ENCODE measurements around the gene TGFBR1.
"Not testable (repeated sequence)": the region's sequence is repeated elsewhere in the genome, so short reads cannot be mapped to it uniquely, and the experiment has no call there.

The TGFBR1 gene

GRCh38 chr9:99076030-99076429 is 28.9 kb upstream of the TGFBR1 start:
- no peak for DNase-seq (ENCODE audit: low read depth in 3 of 3)

DNA sequence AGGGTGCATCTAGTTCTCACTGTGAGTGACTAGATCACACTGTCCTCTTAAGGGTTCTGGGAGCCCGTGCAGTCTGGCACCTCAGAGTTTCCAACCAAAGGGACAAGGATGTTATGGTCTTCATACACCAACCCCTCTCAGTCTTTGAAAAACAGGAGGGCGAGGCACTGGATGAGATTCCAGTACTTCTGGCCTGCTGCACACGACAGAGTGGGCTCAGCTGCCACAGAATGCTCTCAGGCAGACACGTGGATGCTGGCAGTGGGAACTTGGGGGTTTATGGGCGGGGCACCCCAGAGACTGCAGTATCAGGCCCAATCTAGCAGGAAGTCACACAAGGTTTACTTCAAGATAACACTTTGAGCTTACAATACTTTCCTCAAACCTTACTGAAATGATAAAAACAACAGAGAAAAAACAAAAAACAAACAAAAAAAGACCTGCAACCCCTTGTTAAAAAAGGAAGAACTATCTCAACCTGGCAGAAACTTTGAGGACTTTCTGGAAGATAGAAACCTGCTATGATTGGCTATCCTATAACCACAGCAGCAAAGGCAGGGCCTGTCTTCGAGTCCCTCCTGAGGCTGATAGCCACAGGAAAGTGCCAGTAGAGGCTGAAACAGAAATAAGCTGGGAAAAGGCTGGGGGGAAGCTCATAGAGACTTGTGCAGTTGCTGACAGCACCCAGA is 28.3 kb upstream of the TGFBR1 start:
- DNase-seq (ENCODE audit: low read depth in 3 of 3): no peak

DNA sequence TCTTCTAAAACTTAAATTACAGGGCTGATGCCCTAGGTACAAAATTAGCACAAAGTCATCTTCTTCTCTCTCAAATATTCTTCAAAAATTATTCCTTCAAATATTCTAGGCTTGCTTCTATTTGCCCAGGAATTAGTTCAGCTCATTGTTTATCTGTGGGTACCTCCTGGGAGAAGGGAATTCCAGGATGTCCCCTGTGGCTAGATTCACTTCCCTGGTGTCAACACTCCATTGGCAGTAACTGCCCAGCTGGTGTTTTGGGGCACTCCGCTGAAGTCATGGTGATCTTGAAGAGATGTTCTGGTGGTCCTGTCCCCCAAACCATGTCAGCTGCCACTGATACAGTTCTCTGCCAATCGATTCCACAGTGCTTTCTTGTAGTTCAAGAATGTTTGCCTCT is 26.2 kb upstream of the TGFBR1 start:
- DNase-seq (ENCODE audit: low read depth in 3 of 3): no peak

- DNase-seq (ENCODE audit: low read depth in 3 of 3): no peak
These were observed 25.4 kb upstream of the TGFBR1 start for GRCh38 chr9:99079542-99079941.

GRCh38 chr9:99083051-99083450 is 21.9 kb upstream of the TGFBR1 start:
- no peak for DNase-seq (ENCODE audit: low read depth in 3 of 3)

GRCh38 chr9:99085949-99086948 is 18.7 kb upstream of the TGFBR1 start:
- DNase-seq (ENCODE audit: low read depth in 3 of 3): no peak

DNA sequence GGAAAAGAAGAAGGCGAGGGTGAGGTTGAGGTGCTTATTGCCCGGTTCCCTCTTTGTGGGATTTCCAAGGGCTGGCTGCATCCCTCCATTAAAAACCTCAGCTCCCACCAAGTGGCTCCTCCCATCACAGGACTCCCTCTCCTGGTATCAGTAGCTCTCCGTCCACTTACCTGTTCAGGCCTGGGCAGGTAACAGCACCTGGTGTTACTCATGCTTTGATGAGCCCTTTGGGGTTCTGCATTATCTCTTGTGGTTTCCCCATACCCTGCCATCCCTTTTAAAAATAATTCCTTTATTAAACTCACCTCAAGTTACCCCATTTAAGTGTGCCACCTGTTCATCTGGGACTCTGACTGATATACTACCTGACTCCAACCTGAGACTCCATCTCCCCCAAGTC is 17.5 kb upstream of the TGFBR1 start:
- no peak for DNase-seq (ENCODE audit: low read depth in 3 of 3)

DNA sequence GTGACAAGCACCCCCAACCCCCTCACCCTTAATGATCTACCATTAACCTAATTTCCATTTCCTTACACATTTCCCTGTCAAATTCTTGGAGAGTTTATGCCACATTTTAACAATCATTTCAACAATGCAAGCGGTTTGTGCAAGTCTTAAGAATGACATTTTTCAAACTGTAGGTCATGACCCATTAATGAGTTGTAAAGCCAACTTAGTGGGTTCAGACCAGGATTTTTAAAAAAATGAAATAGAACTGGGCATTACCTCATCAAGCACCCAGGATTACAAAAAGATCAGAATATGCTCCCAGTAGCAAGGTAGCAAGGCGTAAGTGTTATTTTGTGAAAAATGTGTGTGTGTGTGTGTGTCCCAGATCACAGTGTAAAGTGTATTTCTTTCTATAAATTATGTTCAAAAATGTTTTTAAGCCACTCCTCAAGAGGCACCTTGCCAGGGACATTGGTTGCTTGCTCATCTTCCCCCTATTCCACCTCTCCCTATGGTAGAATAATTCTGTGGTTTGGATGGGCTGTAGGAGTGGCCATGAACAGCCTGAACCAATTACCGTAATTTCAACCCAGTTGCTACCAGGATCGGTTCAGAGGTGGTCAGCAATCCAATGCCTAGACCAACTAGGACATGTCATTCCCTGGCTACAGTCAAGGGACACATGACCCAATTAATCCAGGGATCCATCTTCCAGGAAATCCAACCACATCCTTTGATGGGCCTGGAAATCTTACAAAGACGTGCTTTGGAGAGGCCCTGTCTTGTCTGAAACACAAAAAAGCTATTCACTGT is 14.4 kb upstream of the TGFBR1 start:
- no peak for DNase-seq (ENCODE audit: low read depth in 3 of 3)

DNA sequence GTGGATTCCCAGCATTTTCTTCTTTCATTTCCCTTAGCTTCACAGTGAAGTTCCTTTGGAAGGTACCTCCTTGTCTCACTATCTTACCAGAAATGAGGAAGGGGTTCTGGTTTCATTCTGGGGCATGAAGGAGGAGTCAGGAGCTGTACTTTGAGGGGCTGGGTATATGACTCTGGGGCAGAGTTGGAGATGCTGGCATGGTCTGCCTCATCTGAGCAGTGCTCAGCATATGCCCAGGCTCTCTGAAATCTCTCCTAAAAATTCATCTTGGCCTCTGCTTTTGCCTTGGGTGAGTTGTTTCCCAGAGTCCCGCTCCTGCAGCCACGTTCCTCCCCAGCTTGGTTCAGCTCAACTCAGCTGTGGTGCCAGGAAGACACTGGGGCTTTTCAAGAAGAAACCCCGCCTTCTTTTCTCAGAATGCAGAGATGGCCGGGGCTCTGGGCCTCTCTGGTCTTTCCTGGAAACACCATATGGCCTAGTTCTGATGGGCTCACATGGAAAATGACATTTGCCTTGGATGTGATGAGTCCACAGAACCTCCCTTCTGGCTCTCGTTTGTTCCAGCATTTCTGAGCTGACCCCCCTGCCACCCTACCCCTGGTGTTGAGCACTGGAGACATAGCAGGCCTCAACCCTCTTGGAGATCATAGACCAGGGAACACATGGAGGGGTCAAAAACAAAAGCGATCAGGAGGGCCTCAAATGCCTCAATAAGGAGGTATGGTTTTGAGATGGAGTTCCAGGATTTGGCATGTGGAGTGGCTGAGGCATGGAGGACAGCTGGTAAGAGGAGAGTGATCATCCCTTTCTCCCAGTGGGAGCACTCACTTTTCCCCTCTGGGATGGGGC is 12.0 kb upstream of the TGFBR1 start:
- DNase-seq (ENCODE audit: low read depth in 3 of 3): peak in 1 of 3 experiments; percentile 26

DNA sequence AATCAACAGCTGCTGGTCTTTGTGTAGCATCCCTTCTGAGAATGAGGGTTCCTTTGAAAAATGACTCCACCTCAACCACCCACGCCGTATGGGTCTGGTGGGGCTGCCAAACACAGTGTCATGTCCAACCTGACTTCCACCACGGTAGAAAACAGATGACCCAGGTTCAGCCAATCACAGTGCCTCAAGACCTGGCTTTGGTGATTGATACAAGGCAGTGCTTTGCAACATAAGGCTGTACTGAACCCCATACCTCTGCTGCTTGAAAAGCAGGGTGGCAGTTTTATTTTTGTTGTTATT is 11.5 kb upstream of the TGFBR1 start:
- peak in 1 of 3 experiments; percentile 7 for DNase-seq (ENCODE audit: low read depth in 3 of 3)

DNA sequence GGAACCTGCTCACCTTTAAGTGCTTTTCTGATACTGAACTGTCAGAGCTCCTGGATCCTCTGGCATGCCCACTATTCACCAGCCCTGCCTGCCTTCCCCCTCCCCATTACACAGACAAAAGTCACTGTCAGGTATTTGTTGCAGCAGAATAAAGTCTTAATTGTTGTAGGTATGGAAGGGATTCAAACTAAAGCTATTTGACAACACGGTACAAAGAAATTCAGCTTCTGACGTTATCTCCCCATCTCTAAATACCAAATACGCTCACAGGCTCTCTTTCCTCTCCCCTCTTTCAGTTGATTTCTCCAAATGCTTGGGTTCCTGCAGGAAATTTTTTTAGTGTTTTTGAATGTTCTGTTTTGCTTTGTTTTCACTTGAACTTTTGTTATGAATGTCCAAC is 9.3 kb upstream of the TGFBR1 start:
- no peak for DNase-seq (ENCODE audit: low read depth in 3 of 3)

DNA sequence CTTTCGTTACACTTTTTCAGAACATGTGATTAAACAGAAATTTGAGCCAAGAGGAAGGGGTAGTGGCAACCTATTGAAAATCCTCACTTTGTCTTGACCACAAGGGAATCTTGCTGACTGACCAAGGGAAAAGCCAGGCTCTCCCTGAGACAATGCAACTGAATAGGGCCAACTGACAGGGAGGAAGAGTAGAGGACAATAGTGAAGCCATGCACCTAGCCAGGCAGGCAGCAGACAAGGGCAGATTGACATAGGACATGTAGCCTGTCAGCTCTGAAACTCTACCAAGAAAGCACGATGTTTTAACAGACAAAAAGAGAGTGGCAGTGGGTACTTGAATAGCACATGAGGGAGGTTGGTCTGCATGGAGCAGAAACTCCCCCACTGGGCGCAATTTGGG is 8.5 kb upstream of the TGFBR1 start:
- no peak for DNase-seq (ENCODE audit: low read depth in 3 of 3)

- not testable (repeated sequence) for DNase-seq (ENCODE audit: low read depth in 3 of 3)
These were observed 4.9 kb upstream of the TGFBR1 start for GRCh38 chr9:99099806-99100585.

DNA sequence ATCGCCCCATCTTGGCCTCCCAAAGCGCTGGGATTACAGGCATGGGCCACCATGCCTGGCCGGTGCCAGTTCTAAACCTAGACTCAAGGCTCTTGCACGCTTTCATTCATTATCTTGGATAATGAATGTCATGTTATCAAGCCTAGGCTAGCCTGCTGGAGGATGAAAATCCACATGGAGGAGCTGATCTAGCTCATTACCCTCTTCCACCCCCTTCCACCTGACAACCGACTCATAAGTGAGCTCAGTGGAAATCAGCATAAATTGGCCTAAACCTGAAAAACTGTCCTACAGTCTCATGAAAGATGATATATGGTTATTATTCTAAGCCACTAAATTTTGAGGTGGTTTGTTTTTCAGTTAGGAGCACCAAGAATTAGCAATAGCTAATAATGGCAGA is 3.6 kb upstream of the TGFBR1 start:
- DNase-seq (ENCODE audit: low read depth in 3 of 3): no peak

DNA sequence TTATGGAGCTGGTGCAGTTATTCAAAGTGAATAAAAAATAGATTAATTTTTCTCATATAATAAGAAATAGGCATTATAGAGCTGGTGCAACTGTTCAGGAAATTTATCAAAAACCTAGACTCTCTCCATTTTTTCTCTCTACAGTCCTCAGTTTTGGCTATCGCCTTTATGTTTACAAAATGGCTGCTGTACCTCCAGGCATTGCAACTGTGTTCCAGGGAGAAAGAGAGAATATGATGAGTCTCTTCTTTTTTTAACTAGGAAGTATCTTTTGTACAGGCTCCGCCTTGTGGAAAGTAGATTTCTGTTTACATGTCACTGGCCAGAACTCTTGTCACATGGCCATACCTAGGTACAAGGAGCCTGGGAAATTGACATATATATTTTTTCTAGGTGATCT is 3.1 kb upstream of the TGFBR1 start:
- DNase-seq (ENCODE audit: low read depth in 3 of 3): no peak

DNA sequence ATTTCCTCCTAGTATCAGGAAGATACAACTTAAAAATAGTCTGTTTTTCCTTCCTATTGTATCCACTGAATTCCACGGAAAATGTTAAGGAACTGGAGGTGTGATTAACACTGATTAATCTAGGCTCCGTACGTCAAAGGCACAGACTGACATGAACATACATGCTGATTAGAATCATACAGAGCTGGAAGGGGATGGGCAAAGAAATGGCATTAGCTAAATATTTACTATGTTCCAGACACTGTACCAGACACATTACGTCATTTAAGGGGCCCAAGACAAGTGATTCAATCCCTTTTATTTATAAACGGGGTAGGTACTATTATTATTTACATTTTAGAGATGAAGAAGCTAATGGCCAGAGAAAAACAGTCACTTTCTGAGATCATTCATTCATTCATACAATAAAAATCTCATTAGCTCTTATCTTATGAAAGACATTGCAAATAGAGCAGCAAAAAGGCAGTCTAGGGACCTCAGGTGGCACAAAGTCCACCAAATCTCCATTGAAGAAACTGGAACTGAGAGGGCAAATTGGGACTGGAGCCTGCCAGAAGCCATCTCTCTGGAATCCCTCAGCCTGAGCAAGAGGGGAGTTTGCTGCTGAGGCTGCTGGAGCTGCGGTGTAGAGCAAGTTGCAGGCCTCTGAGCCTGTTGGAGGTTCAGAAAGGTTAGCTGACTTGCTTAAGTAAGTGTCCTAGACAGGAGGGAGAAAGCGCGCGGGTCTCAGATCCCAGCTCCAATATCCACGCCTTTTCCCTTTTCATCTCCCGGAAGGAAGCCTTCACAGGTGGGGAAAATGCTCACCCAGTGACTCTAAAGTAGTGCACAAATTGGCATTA is 1.6 kb upstream of the TGFBR1 start:
- DNase-seq (ENCODE audit: low read depth in 3 of 3): no peak

DNA sequence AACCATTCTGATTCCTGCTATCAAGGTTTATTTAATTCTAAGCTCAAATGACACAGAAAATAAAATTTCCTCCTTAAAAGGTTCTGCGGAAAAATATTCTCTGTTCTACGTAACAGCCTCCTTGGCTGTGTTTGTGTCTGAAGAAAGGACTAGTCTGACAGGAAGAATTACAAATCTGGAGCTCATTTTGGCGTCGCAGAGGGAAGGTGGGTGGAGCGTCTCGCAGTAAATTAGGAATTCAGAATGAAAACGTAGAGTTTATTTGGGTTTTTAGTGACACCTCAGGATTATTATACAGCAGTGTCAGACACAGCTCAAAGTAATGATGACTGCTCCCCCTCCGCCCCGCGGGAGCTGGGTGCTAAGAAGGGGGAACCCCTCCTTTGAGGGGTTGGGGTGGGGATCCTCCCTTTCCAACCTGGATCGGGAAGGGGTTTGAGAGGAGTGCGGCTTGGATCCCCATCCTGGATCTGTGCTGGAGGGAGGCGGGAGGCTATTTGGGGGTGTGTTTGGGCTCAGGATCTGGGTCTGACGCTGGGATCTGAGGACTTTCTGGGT is 933 bp upstream of the TGFBR1 start:
- DNase-seq (ENCODE audit: low read depth in 3 of 3): no peak

GRCh38 chr9:99105152-99106043 is 485 bp downstream of the TGFBR1 start:
- DNase-seq (ENCODE audit: low read depth in 3 of 3): peak in 1 of 3 experiments; percentile 27

Data from stimulated activated CD4-positive, alpha-beta T cell treated with anti-CD3 and anti-CD28 coated beads, TNF-alpha, amount 100 ng/mL, for 24 hours (primary cell).